Endothelial cell of umbilical vein (primary cell): Measurements from ENCODE around the gene CD81. TPM values are rescaled to one million over a fixed set of nuclear protein-coding genes. Genes with fewer than 3 reads are reported as not detected.

Experiments
- BruUV-seq: library from RNA; stranded (reverse); fragments of 400-500 nt; replicated peaks from 2 replicates; lab custom pipeline; 2021; lab: Mats Ljungman, UMichigan
- CTCF ChIA-PET: fragments of 300-600, 350-600 bp; sonication (Branson Sonifier 250); formaldehyde crosslinking; loops from one replicate; lab custom pipeline; 2021; ENCODE audit warnings: antibody characterized with exemption, inconsistent platforms; lab: Charles Lee
- POLR2A ChIA-PET: fragments of 300-600, 350-600 bp; sonication (Branson Sonifier 250); formaldehyde crosslinking; loops from one replicate; lab custom pipeline; 2021; ENCODE audit warnings: antibody characterized with exemption, inconsistent platforms; lab: Charles Lee
- DNase-seq: peaks from one replicate; pipeline ENCODE4 v3.0.0-alpha.2; 2011; ENCODE audit warnings: low read depth, low spot score
- FAIRE-seq: peaks from 2 replicates; lab custom pipeline; 2011; peaks lifted over from hg19 to GRCh38; lab: Jason Lieb, UNC
- H2AFZ ChIP-seq: 2 replicates; pipeline ENCODE4 v1.6.0; 2012; ENCODE audit warnings: low read depth, low read length, control low read depth, inconsistent platforms
- H3K27ac ChIP-seq: 2 replicates; pipeline ENCODE4 v1.5.1; 2011; ENCODE audit warnings: low read depth, mild to moderate bottlenecking, control low read depth, low read length, moderate library complexity; ENCODE audit not compliant: insufficient read depth
- H3K27me3 ChIP-seq, 2 experiments: 2 replicates each; pipeline versions ENCODE4 v1.6.0 to v1.6.1; 2011; ENCODE audit warnings: low read length in 2 of 2, mixed read lengths in 1 of 2; ENCODE audit not compliant: control insufficient read depth in 2 of 2, insufficient read depth in 2 of 2
- H3K36me3 ChIP-seq, 2 experiments: 2 replicates in 1 of 2; 3 replicates in 1 of 2; pipeline ENCODE4 v1.5.1; 2011; ENCODE audit warnings: low read length in 2 of 2, mild to moderate bottlenecking in 1 of 2, moderate library complexity in 1 of 2; ENCODE audit not compliant: control insufficient read depth in 2 of 2, insufficient read depth in 2 of 2; ENCODE audit errors: extremely low read depth in 1 of 2
- H3K4me1 ChIP-seq: 3 replicates; pipeline ENCODE4 v1.5.1; 2011; ENCODE audit warnings: mild to moderate bottlenecking, low read length; ENCODE audit not compliant: control insufficient read depth, insufficient read depth; ENCODE audit errors: extremely low read depth
- H3K4me2 ChIP-seq: 2 replicates; pipeline ENCODE4 v1.6.1; 2011; ENCODE audit warnings: low read length, control low read depth, mixed read lengths; ENCODE audit not compliant: insufficient read depth
- H3K4me3 ChIP-seq, 3 experiments: fragments of 200-600 bp in 1 of 3; sonication (generic), shearing (Covaris generic) in 1 of 3; replicated peaks in 1 of 3; 2 replicates each; pipeline ENCODE4 v1.5.1; 2011 to 2016; ENCODE audit warnings: control low read depth in 3 of 3, low read length in 3 of 3, mild to moderate bottlenecking in 2 of 3, inconsistent platforms in 1 of 3, low read depth in 1 of 3, moderate library complexity in 1 of 3; ENCODE audit not compliant: insufficient read depth in 1 of 3
- H3K79me2 ChIP-seq: 2 replicates; pipeline ENCODE4 v1.6.0; 2012; ENCODE audit warnings: low read length, inconsistent platforms; ENCODE audit not compliant: control insufficient read depth, insufficient read depth
- H3K9ac ChIP-seq: replicated peaks from 2 replicates; pipeline ENCODE3; 2011; ENCODE audit warnings: low read length, control low read depth; ENCODE audit not compliant: insufficient read depth; ENCODE audit errors: extremely low read depth
- H3K9me1 ChIP-seq: replicated peaks from 3 replicates; pipeline ENCODE4 v1.6.0; 2011; ENCODE audit warnings: mild to moderate bottlenecking, low read length; ENCODE audit not compliant: control insufficient read depth, insufficient read depth; ENCODE audit errors: extremely low read depth
- H3K9me3 ChIP-seq: replicated peaks from 2 replicates; pipeline ENCODE4 v1.5.1; 2012; ENCODE audit warnings: low read length, inconsistent platforms; ENCODE audit not compliant: control insufficient read depth, insufficient read depth
- H4K20me1 ChIP-seq: replicated peaks from 2 replicates; pipeline ENCODE3; 2011; ENCODE audit warnings: mild to moderate bottlenecking, low read length; ENCODE audit not compliant: control insufficient read depth, insufficient read depth; ENCODE audit errors: extremely low read depth
- CTCF ChIP-seq, 2 donors: IDR thresholded peaks; 1 replicate in 1 of 2; 2 replicates in 1 of 2; pipeline ENCODE4 v1.5.1; 2011; ENCODE audit warnings: low read length in 2 of 2, mild to moderate bottlenecking in 2 of 2, moderate library complexity in 2 of 2, control low read depth in 1 of 2, inconsistent platforms in 1 of 2, low read depth in 1 of 2; ENCODE audit not compliant: insufficient read depth in 1 of 2; ENCODE audit errors: extremely low read depth in 1 of 2
- EZH2 ChIP-seq: IDR thresholded peaks from 2 replicates; pipeline ENCODE4 v1.6.1; 2012; ENCODE audit warnings: borderline replicate concordance, low read depth, mild to moderate bottlenecking, moderate library complexity, low read length, inconsistent platforms; ENCODE audit not compliant: severe bottlenecking
- FOS ChIP-seq: IDR thresholded peaks from 2 replicates; pipeline ENCODE4 v1.6.1; 2011; ENCODE audit warnings: mild to moderate bottlenecking, low read length, moderate library complexity, borderline replicate concordance; ENCODE audit not compliant: insufficient read depth
- GATA2 ChIP-seq: IDR thresholded peaks from 2 replicates; pipeline ENCODE4 v1.7.0; 2011; ENCODE audit warnings: low read depth, mild to moderate bottlenecking, moderate library complexity, mixed read lengths, low read length; ENCODE audit not compliant: insufficient read length, insufficient read depth
- JUN ChIP-seq: IDR thresholded peaks from 2 replicates; pipeline ENCODE4 v1.6.1; 2011; ENCODE audit warnings: borderline replicate concordance, low read depth; ENCODE audit not compliant: insufficient read length, insufficient read depth
- MAX ChIP-seq: IDR thresholded peaks from 2 replicates; pipeline ENCODE4 v1.6.1; 2011; ENCODE audit not compliant: insufficient read depth, insufficient read length
- MYC ChIP-seq: IDR thresholded peaks from one replicate; pipeline ENCODE4 v1.6.1; 2011; ENCODE audit warnings: mild to moderate bottlenecking, low read depth, low read length
- POLR2A ChIP-seq: IDR thresholded peaks from 2 replicates; pipeline ENCODE4 v1.6.1; 2012; ENCODE audit warnings: low read depth, mild to moderate bottlenecking, control low read depth, low read length
- POLR2AphosphoS5 ChIP-seq: IDR thresholded peaks from 2 replicates; pipeline ENCODE4 v1.6.1; 2012; ENCODE audit warnings: low read depth, mild to moderate bottlenecking, control low read depth, low read length, moderate library complexity; ENCODE audit not compliant: insufficient read depth
- dilution Hi-C: fragments of 300-500 bp; cut with MboI; formaldehyde crosslinking; loops from one replicate; pipeline ENCODE4 v1.15.0; 2019; ENCODE audit warnings: low sequenced_read_pairs; ENCODE audit not compliant: extremely low pct_ligation_motif_present
- intact Hi-C: fragments of 100-400 bp; cut with micrococcal nuclease; formaldehyde crosslinking; loops from one replicate; pipeline ENCODE4 v1.10.0; 2022
- polyA plus RNA-seq, 4 experiments: library from polyadenylated mRNA; depleted of rRNA in 3 of 4; stranded (reverse) in 3 of 4; unstranded in 1 of 4; fragments of >200 nt; gene quantifications; 2 replicates each; pipeline versions ENCODE4 v1.2.1 to v1.2.3, GENCODE V29; 2011 to 2012; ENCODE audit warnings: missing spikeins in 1 of 4
- total RNA-seq: library from RNA; stranded (reverse); gene quantifications from 2 replicates; pipeline ENCODE4 v1.2.3, GENCODE V29; 2021

CD81 gene
- total and polyA plus RNA-seq, 2 donors (not counting 3 experiments of a cell fraction or from before 2014, with no cell fraction given) = 409 to 802 TPM

GRCh38 chr11:2435288-2436012 lies 58.3 kb downstream of the CD81 start:
- Histone ChIP-seq H3K36me3 (no peaks in the 10 kb centered on the region), H3K9ac (no peak overlapping the region), H3K9me1 (no peaks in the 10 kb centered on the region), H3K4me1 (no peaks in the 10 kb centered on the region), H3K27ac (no peak overlapping the region), H3K27me3 (no peaks in the 10 kb centered on the region), H2AFZ (no peak overlapping the region), H3K4me3 (no peak overlapping the region), H3K4me2 (no peak overlapping the region), H3K9me3 (no peaks in the 10 kb centered on the region), H4K20me1 (no peaks in the 10 kb centered on the region), H3K79me2 (no peaks in the 10 kb centered on the region)
- BruUV-seq = no TSS peak
- FAIRE-seq = no peak
- no peak for DNase-seq
- ChIA-PET POLR2A (no interaction called here), CTCF (no interaction called here)
- intact Hi-C loops = loop anchor here (1.0 kb wide), 1 partner anchor 24 kb away; no protein-coding TSS in a partner anchor
- no peak for TF ChIP-seq EZH2
- no peak for TF ChIP-seq MYC
- dilution Hi-C loops = no loop called here

- DNase-seq (no peak), FAIRE-seq (no peak)
- no peak overlapping the region for H3K9ac ChIP-seq
- H3K27me3 ChIP-seq = no peaks in the 10 kb centered on the region
- H3K79me2 ChIP-seq = no peaks in the 10 kb centered on the region
- H3K9me3 ChIP-seq = no peaks in the 10 kb centered on the region
- intact Hi-C loops = loop anchor here (1.0 kb wide), 1 partner anchor 23 kb away; no protein-coding TSS in a partner anchor
- no peak for TF ChIP-seq FOS
- TF ChIP-seq JUN = no peak
- TF ChIP-seq GATA2 = no peak
- no peak for TF ChIP-seq EZH2
- TF ChIP-seq POLR2AphosphoS5 = no peak
- TF ChIP-seq MYC = no peak
- TF ChIP-seq POLR2A = no peak
- no peak for TF ChIP-seq CTCF (IDR thresholded peaks at IDR 0.05; ENCODE audit: extremely low read depth in 1 of 2, insufficient read depth in 1 of 2, low read depth in 1 of 2, low read length in 2 of 2)
- TF ChIP-seq MAX = no peak
- no peaks in the 10 kb centered on the region for H3K9me1 ChIP-seq
- H3K36me3 ChIP-seq = no peaks in the 10 kb centered on the region
- dilution Hi-C loops = no loop called here
- no peaks in the 10 kb centered on the region for H3K4me1 ChIP-seq
- no peaks in the 10 kb centered on the region for H4K20me1 ChIP-seq
- ChIA-PET POLR2A (no interaction called here), CTCF (interaction anchor here (1.1 to 1.4 kb wide), 4 partner anchors 16 to 131 kb away, joined by 3 to 7 read pairs (median 4); no protein-coding TSS in a partner anchor)
- BruUV-seq = no TSS peak
- H3K27ac ChIP-seq = no peak overlapping the region
- H3K4me2 ChIP-seq = no peak overlapping the region
- H2AFZ ChIP-seq = no peak overlapping the region
- H3K4me3 ChIP-seq = no peak overlapping the region
These were observed 59.0 kb downstream of the CD81 start for GRCh38 chr11:2436013-2436520.
